WTC11 (cell line): Measurements from ENCODE around the gene TRABD2A.
A peak's percentile ranks its signal among the peaks of the same experiment; 100 is the strongest.
"Not testable (repeated sequence)": the region's sequence is repeated elsewhere in the genome, so short reads cannot be mapped to it uniquely, and the experiment has no call there.

ENCODE experiments used
- ATF2 ChIP-seq: sonication (generic); formaldehyde crosslinking; IDR thresholded peaks from 2 replicates; pipeline ENCODE4 v1.8.1; 2022; ENCODE audit warnings: low read depth, missing genetic modification reagents, borderline replicate concordance
- CTCF ChIP-seq: fragments of 200-600 bp; IDR thresholded peaks from 2 replicates; pipeline ENCODE4 v1.8.0; 2022; ENCODE audit warnings: antibody characterized with exemption
- ELF4 ChIP-seq: sonication (generic); formaldehyde crosslinking; IDR thresholded peaks from 2 replicates; pipeline ENCODE4 v1.8.1; 2022; ENCODE audit warnings: low read depth, mild to moderate bottlenecking, moderate library complexity, missing genetic modification reagents
- FOXP1 ChIP-seq: sonication (generic); formaldehyde crosslinking; IDR thresholded peaks from 2 replicates; pipeline ENCODE4 v1.8.0; 2022; ENCODE audit warnings: missing genetic modification reagents, mild to moderate bottlenecking, moderate library complexity, borderline replicate concordance
- KAT7 ChIP-seq: sonication (generic); formaldehyde crosslinking; IDR thresholded peaks from 2 replicates; pipeline ENCODE4 v1.8.1; 2023; ENCODE audit warnings: missing genetic modification reagents, mild to moderate bottlenecking, borderline replicate concordance
- NR2C2 ChIP-seq: sonication (generic); formaldehyde crosslinking; IDR thresholded peaks from 2 replicates; pipeline ENCODE4 v1.8.0; 2022; ENCODE audit warnings: mild to moderate bottlenecking, missing genetic modification reagents
- TP53 ChIP-seq: sonication (generic); formaldehyde crosslinking; IDR thresholded peaks from 2 replicates; pipeline ENCODE4 v1.8.1; 2023; ENCODE audit warnings: mild to moderate bottlenecking, missing genetic modification reagents
- ZNF121 ChIP-seq: sonication (generic); formaldehyde crosslinking; IDR thresholded peaks from 2 replicates; pipeline ENCODE4 v1.8.0; 2023; ENCODE audit warnings: missing genetic modification reagents
- ZNF138 ChIP-seq: sonication (generic); formaldehyde crosslinking; conservative IDR thresholded peaks from 2 replicates; pipeline ENCODE4 v1.8.1; 2022; ENCODE audit warnings: mild to moderate bottlenecking, moderate library complexity, missing genetic modification reagents
- ZNF281 ChIP-seq: sonication (generic); formaldehyde crosslinking; IDR thresholded peaks from 2 replicates; pipeline ENCODE4 v1.8.0; 2023; ENCODE audit warnings: mild to moderate bottlenecking, missing genetic modification reagents

- peak; percentile 42; the same call in 1 of the 2 replicates for TF ChIP-seq ZNF121 (CRISPR knock-in tag)
- TF ChIP-seq CTCF; NR2C2; TP53 (CRISPR knock-in tag); ZNF281; ELF4 (CRISPR knock-in tag); ZNF138 (CRISPR knock-in tag); FOXP1 (CRISPR knock-in tag); KAT7 (CRISPR knock-in tag); ATF2 (CRISPR knock-in tag): not testable (repeated sequence)
Observed at GRCh38 chr2:84875619-84876018, 5.3 kb downstream of the TRABD2A start.
